HepG2 (cell line): Measurements from ENCODE around the gene TMTC2. TPM values are rescaled to one million over a fixed set of nuclear protein-coding genes. Genes with fewer than 3 reads are reported as not detected.

Source experiments
- ATAC-seq: fragments of 200-7000 bp; cut with Tn5 transposase; 3 replicates; pipeline ENCODE4 v1.9.1; 2020; ENCODE audit warnings: mild to moderate bottlenecking, moderate library complexity
- BruUV-seq: library from RNA; stranded (reverse); fragments of 400-500 nt; replicated peaks from 2 replicates; lab custom pipeline; 2021; lab: Mats Ljungman, UMichigan
- CTCF ChIA-PET: fragments of 300-600 bp; formaldehyde crosslinking; extraction: SDS; loops from one replicate; lab custom pipeline; 2021; ENCODE audit warnings: low total read pairs, inconsistent platforms, low intra/inter-chr PET ratio; lab: Yijun Ruan, JAX
- POLR2A ChIA-PET: fragments of 350-600 bp; sonication (Branson Sonifier 250); formaldehyde crosslinking; loops from one replicate; lab custom pipeline; 2020; ENCODE audit warnings: antibody characterized with exemption, inconsistent platforms; lab: Yijun Ruan, JAX
- DNase-seq: peaks from one replicate; pipeline ENCODE4 v3.0.0-alpha.2; 2015; ENCODE audit warnings: low spot score
- FAIRE-seq: peaks from 3 replicates; lab custom pipeline; 2011; peaks lifted over from hg19 to GRCh38; lab: Jason Lieb, UNC
- H2AFZ ChIP-seq: one replicate; pipeline ENCODE4 v1.6.1; 2011; ENCODE audit warnings: low read length, inconsistent platforms
- H3K27ac ChIP-seq: fragments of 300-600 bp; 3 replicates; pipeline ENCODE4 v1.8.0; 2011; ENCODE audit warnings: mixed run types, mild to moderate bottlenecking, mixed read lengths, low read length, inconsistent platforms; ENCODE audit not compliant: insufficient read depth; ENCODE audit errors: extremely low read length
- H3K27me3 ChIP-seq, 2 experiments: fragments of 200-600 bp in 1 of 2; 2 replicates in 1 of 2; 3 replicates in 1 of 2; pipeline versions ENCODE4 v1.6.0 to v1.8.0; 2011; ENCODE audit warnings: low read length in 2 of 2, mild to moderate bottlenecking in 2 of 2, moderate library complexity in 2 of 2, inconsistent platforms in 1 of 2; ENCODE audit not compliant: insufficient read depth in 2 of 2, control insufficient read depth in 1 of 2
- H3K36me3 ChIP-seq, 2 experiments: fragments of 200-600 bp in 1 of 2; replicated peaks in 1 of 2; 2 replicates in 1 of 2; 3 replicates in 1 of 2; pipeline versions ENCODE4 v1.5.1 to v1.8.0; 2011; ENCODE audit warnings: low read length in 2 of 2, inconsistent platforms in 1 of 2; ENCODE audit not compliant: insufficient read depth in 2 of 2, control insufficient read depth in 1 of 2
- H3K4me1 ChIP-seq: 2 replicates; pipeline ENCODE4 v1.5.1; 2012; ENCODE audit warnings: low read length, inconsistent platforms; ENCODE audit not compliant: insufficient read depth
- H3K4me2 ChIP-seq: 2 replicates; pipeline ENCODE4 v1.6.0; 2011; ENCODE audit warnings: low read depth, low read length, inconsistent platforms
- H3K4me3 ChIP-seq, 3 experiments: fragments of 200-600 bp in 1 of 3; sonication (generic), shearing (Covaris generic) in 1 of 3; replicated peaks in 1 of 3; 2 replicates each; pipeline ENCODE4 v1.5.1; 2011 to 2016; ENCODE audit warnings: low read length in 3 of 3, inconsistent platforms in 2 of 3, low read depth in 2 of 3, mild to moderate bottlenecking in 2 of 3, control low read depth in 1 of 3, mixed read lengths in 1 of 3; ENCODE audit not compliant: insufficient read depth in 1 of 3
- H3K79me2 ChIP-seq: one replicate; pipeline ENCODE4 v1.6.1; 2011; ENCODE audit warnings: low read length, inconsistent platforms; ENCODE audit not compliant: insufficient read depth
- H3K9ac ChIP-seq: 2 replicates; pipeline ENCODE4 v1.6.0; 2011; ENCODE audit warnings: mild to moderate bottlenecking, low read depth, low read length, inconsistent platforms; ENCODE audit not compliant: insufficient read depth
- H3K9me3 ChIP-seq: 2 replicates; pipeline ENCODE4 v1.5.1; 2012; ENCODE audit warnings: mild to moderate bottlenecking, low read length
- H4K20me1 ChIP-seq: 2 replicates; pipeline ENCODE4 v1.6.0; 2011; ENCODE audit warnings: inconsistent platforms, mild to moderate bottlenecking, low read length, moderate library complexity; ENCODE audit not compliant: insufficient read depth
- CENPBD1 ChIP-seq: sonication (generic); formaldehyde crosslinking; IDR thresholded peaks from 2 replicates; pipeline ENCODE4 v1.8.0; 2022; ENCODE audit warnings: missing genetic modification reagents, low read depth, mild to moderate bottlenecking, borderline replicate concordance
- HOXA3 ChIP-seq: sonication (generic); formaldehyde crosslinking; IDR thresholded peaks from 2 replicates; pipeline ENCODE4 v1.5.0; 2020; ENCODE audit warnings: missing genetic modification reagents
- ISL2 ChIP-seq: sonication (generic); formaldehyde crosslinking; IDR thresholded peaks from 2 replicates; pipeline ENCODE4 v1.5.0; 2020; ENCODE audit warnings: missing genetic modification reagents
- KLF9 ChIP-seq: IDR thresholded peaks from 2 replicates; pipeline ENCODE4 v1.6.1; 2016; ENCODE audit warnings: low read depth
- NR0B2 ChIP-seq: sonication (generic); formaldehyde crosslinking; IDR thresholded peaks from 2 replicates; pipeline ENCODE4 v1.4.0; 2020; ENCODE audit warnings: mild to moderate bottlenecking, missing genetic modification reagents
- PHF5A ChIP-seq: IDR thresholded peaks from one replicate; pipeline ENCODE4 v1.6.1; 2018; ENCODE audit warnings: low read depth, missing genetic modification reagents; ENCODE audit not compliant: unreplicated experiment
- REPIN1 ChIP-seq: sonication (generic); formaldehyde crosslinking; IDR thresholded peaks from 2 replicates; pipeline ENCODE4 v1.8.0; 2022; ENCODE audit warnings: missing genetic modification reagents, low read depth, mild to moderate bottlenecking, borderline replicate concordance
- THAP7 ChIP-seq: sonication (generic); formaldehyde crosslinking; IDR thresholded peaks from 2 replicates; pipeline ENCODE4 v1.8.1; 2023; ENCODE audit warnings: mild to moderate bottlenecking, missing genetic modification reagents
- ZBTB46 ChIP-seq: sonication (generic); formaldehyde crosslinking; IDR thresholded peaks from 2 replicates; pipeline ENCODE4 v1.4.0; 2020; ENCODE audit warnings: mild to moderate bottlenecking, missing genetic modification reagents, borderline replicate concordance
- ZNF614 ChIP-seq: IDR thresholded peaks from 2 replicates; pipeline ENCODE4 v1.6.1; 2018; ENCODE audit warnings: missing biosample characterization, missing genetic modification reagents, inconsistent platforms, borderline replicate concordance
- ZXDC ChIP-seq: sonication (generic); formaldehyde crosslinking; IDR thresholded peaks from 2 replicates; pipeline ENCODE4 v1.5.0; 2020; ENCODE audit warnings: mild to moderate bottlenecking, missing genetic modification reagents
- WGBS: methylation state at CpG from one replicate; pipeline ENCODE4 v1.1.6; 2017; ENCODE audit warnings: low lambda C conversion rate; 5-methylcytosine and 5-hydroxymethylcytosine counted together
- in situ Hi-C: cut with HindIII; loops from 2 replicates; pipeline ENCODE4 v1.10.0; 2017; ENCODE audit warnings: low pct_unique_long_range_greater_than_20kb; ENCODE audit not compliant: extremely low pct_ligation_motif_present
- intact Hi-C: fragments of 100-400 bp; cut with micrococcal nuclease; formaldehyde crosslinking; loops from one replicate; pipeline ENCODE4 v1.10.0; 2022; ENCODE audit not compliant: unreplicated experiment
- polyA plus RNA-seq, 8 experiments: library from polyadenylated mRNA; depleted of rRNA in 3 of 8; stranded (reverse) in 7 of 8; unstranded in 1 of 8; fragments of >200 nt; fragmentation: Illumina TruSeq in 4 of 8; extraction: Trizol in 4 of 8; gene quantifications; 2 replicates each; pipeline versions ENCODE4 v1.2.1 to v1.2.3, GENCODE V29; 2011 to 2016; ENCODE audit warnings: low read depth in 4 of 8, missing spikeins in 1 of 8, mixed read lengths in 1 of 8; ENCODE audit not compliant: insufficient read depth in 1 of 8
- total RNA-seq, 5 experiments: library from RNA; depleted of rRNA; stranded (reverse); fragments of >200 nt; fragmentation: Illumina TruSeq; extraction: Trizol; gene quantifications; 2 replicates each; pipeline ENCODE4 v1.2.3, GENCODE V29; 2016; ENCODE audit warnings: low read depth in 1 of 5
- TF ChIP-seq, protein P1 (sequence below): sonication (generic); formaldehyde crosslinking; IDR thresholded peaks from 2 replicates; pipeline ENCODE4 v1.4.0; 2020; ENCODE audit warnings: mild to moderate bottlenecking, missing genetic modification reagents
- TF ChIP-seq, protein P2 (sequence below): sonication (generic); formaldehyde crosslinking; IDR thresholded peaks from 2 replicates; pipeline ENCODE4 v1.9.0; 2021; ENCODE audit warnings: missing genetic modification reagents, borderline replicate concordance
- TF ChIP-seq, protein P3 (sequence below): sonication (generic); formaldehyde crosslinking; IDR thresholded peaks from 2 replicates; pipeline ENCODE4 v1.4.0; 2020; ENCODE audit warnings: missing genetic modification reagents

Gene TMTC2
- total and polyA plus RNA-seq, 2 of the 13 experiments (the other 11 are each of a cell fraction or from before 2014, with no cell fraction given) = 0.55 to 0.63 TPM

- Histone ChIP-seq H3K9me3 (no peaks in the 10 kb centered on the region), H4K20me1 (no peaks in the 10 kb centered on the region), H3K4me3 (no peak overlapping the region), H3K79me2 (no peaks in the 10 kb centered on the region), H3K27me3 (no peaks in the 10 kb centered on the region), H3K36me3 (no peaks in the 10 kb centered on the region), H2AFZ (no peak overlapping the region), H3K27ac (no peak overlapping the region), H3K4me2 (no peak overlapping the region), H3K4me1 (no peaks in the 10 kb centered on the region), H3K9ac (no peak overlapping the region)
- intact Hi-C loops = no loop called here
- no TSS peak for BruUV-seq
- in situ Hi-C loops = no loop called here
- ATAC-seq (no peak), DNase-seq (no peak), FAIRE-seq (no peak)
- POLR2A ChIA-PET = no interaction called here
- WGBS = 9% methylated on average over 6 of the region's 6 CpGs
- CTCF ChIA-PET = no interaction called here
- no peak for TF ChIP-seq ZXDC (CRISPR knock-in tag)
- no peak for TF ChIP-seq KLF9 (CRISPR knock-in tag)
- no peak for TF ChIP-seq ZBTB46 (CRISPR knock-in tag)
- TF ChIP-seq ISL2 = no peak
- TF ChIP-seq REPIN1 = no peak
- no peak for TF ChIP-seq HOXA3 (CRISPR knock-in tag)
- TF ChIP-seq, protein P1, sequence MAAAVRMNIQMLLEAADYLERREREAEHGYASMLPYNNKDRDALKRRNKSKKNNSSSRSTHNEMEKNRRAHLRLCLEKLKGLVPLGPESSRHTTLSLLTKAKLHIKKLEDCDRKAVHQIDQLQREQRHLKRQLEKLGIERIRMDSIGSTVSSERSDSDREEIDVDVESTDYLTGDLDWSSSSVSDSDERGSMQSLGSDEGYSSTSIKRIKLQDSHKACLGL (CRISPR knock-in tag) = no peak
- no peak for TF ChIP-seq NR0B2 (CRISPR knock-in tag)
- TF ChIP-seq ZNF614 (CRISPR knock-in tag) = no peak
- TF ChIP-seq, protein P2, sequence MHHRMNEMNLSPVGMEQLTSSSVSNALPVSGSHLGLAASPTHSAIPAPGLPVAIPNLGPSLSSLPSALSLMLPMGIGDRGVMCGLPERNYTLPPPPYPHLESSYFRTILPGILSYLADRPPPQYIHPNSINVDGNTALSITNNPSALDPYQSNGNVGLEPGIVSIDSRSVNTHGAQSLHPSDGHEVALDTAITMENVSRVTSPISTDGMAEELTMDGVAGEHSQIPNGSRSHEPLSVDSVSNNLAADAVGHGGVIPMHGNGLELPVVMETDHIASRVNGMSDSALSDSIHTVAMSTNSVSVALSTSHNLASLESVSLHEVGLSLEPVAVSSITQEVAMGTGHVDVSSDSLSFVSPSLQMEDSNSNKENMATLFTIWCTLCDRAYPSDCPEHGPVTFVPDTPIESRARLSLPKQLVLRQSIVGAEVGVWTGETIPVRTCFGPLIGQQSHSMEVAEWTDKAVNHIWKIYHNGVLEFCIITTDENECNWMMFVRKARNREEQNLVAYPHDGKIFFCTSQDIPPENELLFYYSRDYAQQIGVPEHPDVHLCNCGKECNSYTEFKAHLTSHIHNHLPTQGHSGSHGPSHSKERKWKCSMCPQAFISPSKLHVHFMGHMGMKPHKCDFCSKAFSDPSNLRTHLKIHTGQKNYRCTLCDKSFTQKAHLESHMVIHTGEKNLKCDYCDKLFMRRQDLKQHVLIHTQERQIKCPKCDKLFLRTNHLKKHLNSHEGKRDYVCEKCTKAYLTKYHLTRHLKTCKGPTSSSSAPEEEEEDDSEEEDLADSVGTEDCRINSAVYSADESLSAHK (CRISPR knock-in tag) = no peak
- TF ChIP-seq PHF5A (CRISPR knock-in tag) = no peak
- TF ChIP-seq, protein P3, sequence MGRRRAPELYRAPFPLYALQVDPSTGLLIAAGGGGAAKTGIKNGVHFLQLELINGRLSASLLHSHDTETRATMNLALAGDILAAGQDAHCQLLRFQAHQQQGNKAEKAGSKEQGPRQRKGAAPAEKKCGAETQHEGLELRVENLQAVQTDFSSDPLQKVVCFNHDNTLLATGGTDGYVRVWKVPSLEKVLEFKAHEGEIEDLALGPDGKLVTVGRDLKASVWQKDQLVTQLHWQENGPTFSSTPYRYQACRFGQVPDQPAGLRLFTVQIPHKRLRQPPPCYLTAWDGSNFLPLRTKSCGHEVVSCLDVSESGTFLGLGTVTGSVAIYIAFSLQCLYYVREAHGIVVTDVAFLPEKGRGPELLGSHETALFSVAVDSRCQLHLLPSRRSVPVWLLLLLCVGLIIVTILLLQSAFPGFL (CRISPR knock-in tag) = no peak
- TF ChIP-seq THAP7 = no peak
- no peak for TF ChIP-seq CENPBD1 (CRISPR knock-in tag)
These were observed 372.4 kb downstream of the TMTC2 start for GRCh38 chr12:83059107-83059506.
